HK-2 (cell line): ENCODE results near the gene SPRED3.
"Not testable (repeated sequence)": the region's sequence is repeated elsewhere in the genome, so short reads cannot be mapped to it uniquely, and the experiment has no call there.

Experiments used
- DNase-seq: peaks from one replicate; pipeline ENCODE4 v3.0.0-alpha.2; 2018; ENCODE audit not compliant: unreplicated experiment

The SPRED3 gene

DNA sequence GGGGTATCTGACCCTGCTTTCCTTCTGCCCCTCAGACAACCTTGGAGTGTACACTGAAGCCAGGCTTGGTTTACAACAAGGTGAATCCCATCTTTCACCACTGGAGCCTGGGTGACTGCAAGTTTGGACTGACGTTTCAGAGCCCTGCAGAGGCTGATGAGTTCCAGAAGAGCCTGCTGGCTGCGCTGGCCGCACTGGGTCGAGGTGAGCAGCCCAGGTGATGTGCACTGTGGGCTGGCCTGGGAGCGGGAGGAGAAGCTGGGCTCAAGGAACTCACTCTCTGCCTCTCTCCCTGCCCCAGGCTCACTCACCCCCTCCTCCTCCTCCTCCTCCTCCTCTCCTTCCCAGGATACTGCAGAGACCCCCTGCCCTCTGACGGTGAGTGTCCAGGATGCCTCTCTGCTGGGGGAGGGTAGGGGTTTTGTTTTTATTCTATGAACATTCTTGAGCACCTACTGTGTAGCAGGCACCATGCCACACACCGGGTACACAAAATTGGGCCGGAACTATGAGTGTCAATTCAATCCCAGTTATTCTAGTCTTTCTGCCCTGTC, 3.5 kb downstream of the SPRED3 start:
- no peak for DNase-seq

DNA sequence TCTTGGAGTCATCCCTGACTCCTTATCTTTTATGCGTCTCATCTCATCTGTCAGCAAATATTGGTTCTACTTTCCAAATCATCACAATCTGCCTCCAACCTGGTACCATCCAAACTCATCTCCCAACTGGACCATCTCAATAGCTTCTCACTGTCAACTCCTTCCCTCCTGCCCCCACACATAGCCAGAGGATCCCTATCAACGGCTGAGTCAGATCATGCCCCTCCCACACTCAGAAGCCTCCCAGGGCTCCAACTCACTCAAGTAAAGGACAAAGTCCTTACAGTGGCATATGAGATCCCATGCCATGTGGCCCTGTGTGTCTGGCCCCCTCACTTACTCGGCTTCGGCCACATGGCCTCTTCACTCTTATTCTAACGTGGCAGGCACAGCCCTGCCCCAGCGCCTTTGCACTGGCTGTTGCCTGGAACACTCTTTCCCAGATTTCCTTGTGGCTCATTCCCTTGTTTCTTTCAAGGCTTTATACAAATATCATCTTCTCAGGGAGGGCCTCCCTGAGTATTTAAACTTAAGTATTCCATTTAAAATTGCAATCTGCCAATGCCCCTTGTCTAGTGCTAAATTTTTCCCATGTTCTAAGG, 4.3 kb downstream of the SPRED3 start:
- DNase-seq = peak; percentile 33

DNA sequence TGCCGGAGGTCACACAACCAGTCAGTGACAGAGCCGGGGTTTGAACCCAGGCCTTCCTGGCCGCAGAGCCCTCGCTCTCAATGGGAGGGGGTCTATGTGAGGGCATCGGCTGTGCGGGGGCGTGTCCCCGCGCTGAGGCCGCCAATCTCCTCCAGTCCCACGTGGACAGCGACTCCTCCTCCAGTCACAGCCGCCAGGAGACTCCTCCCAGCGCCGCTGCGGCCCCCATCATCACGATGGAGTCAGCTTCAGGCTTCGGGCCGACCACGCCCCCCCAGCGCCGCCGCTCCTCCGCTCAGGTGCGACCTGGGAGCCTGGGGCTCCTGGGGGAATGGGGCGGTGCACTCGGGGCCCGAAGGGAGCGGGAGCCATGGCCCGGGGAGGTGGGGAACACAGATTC, 6.0 kb downstream of the SPRED3 start:
- no peak for DNase-seq

DNA sequence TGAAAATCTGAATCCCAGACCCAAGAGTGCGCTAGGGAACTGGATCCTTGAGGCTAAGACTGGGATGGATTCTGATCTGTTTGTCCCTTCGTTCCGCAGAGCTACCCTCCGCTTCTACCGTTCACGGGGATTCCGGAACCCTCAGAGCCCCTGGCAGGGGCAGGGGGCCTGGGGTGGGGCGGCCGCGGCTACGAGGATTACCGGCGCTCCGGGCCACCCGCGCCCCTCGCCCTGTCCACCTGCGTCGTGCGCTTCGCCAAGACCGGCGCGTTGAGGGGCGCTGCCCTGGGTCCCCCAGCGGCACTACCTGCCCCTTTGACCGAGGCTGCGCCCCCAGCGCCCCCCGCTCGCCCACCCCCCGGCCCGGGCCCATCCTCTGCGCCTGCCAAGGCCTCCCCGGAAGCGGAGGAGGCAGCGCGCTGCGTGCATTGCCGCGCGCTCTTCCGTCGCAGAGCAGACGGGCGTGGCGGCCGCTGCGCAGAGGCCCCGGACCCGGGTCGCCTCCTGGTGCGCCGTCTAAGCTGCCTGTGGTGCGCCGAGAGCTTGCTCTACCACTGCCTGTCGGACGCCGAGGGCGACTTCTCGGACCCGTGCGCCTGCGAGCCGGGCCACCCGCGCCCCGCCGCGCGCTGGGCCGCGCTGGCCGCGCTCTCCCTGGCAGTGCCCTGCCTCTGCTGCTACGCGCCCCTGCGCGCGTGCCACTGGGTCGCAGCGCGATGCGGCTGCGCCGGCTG, 7.1 kb downstream of the SPRED3 start:
- DNase-seq = no peak

DNA sequence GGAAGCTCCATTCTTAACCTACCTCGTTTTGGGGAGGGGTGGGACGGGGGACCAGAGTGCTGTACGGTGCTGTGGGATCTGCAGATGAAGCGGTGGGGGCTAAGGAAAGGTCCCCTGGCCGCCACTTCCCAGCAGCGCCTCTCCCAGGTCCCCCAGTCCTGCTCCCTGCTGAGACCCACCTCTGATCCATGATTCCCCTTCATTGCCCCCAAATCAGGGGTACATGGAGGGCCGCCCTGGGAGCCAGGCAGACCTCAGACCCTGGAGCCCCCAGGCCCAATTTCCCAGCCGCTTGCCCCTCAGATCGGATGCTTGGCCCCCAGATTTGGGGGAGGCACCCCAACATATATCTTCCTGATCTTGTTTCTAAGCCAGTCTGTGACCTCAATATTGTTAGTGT, 10.6 kb downstream of the SPRED3 start:
- no peak for DNase-seq

DNA sequence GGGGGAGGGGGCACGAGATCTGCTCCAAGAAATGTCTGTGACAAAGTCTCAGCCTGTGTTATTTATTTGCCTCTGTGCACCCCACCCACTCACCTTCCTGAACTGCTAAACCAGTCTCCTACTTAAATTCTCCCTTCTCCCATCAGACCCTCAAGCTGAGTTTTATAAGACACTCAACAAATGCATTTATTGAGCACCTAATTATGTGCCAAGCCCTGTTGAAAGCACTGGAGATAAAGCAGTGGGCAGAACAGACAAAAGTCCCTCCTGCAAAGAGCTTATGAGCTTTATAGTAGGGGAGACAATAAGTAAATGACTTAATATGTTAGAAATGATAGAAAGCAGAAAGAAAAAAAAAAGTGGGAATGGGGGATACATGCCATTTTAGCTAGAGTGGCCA, 11.0 kb downstream of the SPRED3 start:
- no peak for DNase-seq

DNA sequence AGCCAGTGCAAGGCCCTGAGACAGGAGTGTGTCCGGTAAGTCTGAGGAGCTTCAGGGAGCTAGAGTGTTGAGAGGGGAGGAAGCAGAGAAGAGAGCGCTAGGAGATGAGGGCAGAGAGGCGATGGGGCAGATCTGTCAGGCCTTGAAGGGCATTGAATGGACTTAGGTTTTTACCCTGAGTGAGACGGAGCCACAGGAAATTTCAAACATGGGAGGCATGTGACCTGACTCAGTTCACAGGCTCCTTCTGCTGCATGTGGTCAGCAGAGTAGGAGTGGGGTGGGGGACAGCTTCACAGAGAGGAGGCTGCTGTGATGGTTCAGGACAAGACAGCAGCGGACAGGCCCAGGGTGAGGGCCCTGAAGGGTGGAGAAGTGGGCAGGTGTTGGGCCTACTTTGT, 11.9 kb downstream of the SPRED3 start:
- DNase-seq = no peak

DNA sequence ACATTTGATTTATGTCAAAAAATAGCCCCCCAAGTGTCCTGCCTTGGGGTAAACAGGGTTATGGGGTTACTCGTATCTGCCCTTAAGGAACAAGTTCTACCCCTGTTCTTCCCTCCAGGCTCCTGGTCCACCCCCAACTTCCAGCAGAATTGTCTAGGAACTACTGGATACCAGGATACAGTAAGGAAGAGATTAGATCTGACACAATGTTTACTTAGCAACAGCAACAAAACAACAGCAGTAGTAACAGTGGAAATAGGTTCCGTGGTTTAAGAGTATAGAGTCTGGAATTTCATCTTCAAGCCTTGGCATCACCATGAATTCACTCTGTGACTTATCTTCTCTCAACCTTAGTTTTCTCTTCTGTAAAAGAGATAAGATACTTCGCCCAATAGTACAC, 12.7 kb downstream of the SPRED3 start:
- DNase-seq = no peak

DNA sequence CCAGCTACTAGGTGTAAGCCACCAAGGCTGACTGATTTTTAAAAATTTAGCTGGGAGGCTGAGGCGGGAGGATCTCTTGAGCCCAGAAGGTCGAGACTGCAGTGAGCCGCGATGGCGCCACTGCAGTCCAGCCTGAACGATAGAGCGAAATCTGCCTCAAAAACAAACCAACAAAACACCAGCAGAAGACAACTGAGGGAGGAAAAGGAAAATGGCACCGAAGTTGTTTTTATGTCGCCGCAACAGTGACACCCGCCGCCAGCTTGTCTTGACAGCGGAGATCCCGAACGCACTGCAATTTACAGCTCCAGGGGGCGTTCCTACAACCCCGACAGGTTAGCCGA, 14.1 kb downstream of the SPRED3 start:
- DNase-seq = no peak

DNA sequence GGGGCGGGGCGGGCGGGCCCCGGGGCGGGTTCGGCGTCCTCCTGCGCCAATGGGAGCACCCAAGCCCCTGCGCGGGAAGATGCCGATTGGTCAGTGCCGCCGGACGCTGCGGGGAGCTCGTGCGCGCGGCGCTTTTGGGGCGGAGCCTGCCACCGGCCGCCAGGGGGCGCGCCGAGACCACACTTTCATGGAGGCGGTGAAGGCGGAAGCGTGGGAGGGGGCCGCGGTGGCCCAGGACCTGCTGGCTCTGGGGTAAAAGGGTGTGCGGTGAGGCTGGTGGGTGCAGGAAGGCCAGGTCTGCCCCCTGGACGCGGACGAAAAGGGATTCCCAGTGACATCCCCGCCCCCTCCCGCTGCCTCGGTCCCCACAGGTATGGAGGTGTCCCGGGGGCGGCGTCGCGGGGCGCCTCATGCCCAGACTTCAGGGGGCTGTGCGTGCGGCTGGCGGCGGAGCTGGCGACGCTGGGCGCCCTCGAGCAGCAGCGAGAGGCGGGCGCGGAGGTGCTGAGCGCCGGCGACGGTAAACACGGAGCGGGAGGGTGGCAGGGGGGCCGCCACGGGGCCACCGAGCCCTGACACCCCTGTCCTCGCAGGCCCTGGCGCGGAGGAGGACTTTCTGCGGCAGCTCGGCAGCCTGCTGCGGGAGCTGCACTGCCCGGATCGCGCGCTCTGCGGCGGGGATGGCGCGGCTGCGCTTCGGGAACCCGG, 14.6 kb downstream of the SPRED3 start, which contains the start of gene FAM98C:
TSS of gene FAM98C (plus strand) at position 127 of the 708 bp plus-strand sequence. CDS start at position 188, 61 bp downstream.
- DNase-seq = peak; percentile 99

DNA sequence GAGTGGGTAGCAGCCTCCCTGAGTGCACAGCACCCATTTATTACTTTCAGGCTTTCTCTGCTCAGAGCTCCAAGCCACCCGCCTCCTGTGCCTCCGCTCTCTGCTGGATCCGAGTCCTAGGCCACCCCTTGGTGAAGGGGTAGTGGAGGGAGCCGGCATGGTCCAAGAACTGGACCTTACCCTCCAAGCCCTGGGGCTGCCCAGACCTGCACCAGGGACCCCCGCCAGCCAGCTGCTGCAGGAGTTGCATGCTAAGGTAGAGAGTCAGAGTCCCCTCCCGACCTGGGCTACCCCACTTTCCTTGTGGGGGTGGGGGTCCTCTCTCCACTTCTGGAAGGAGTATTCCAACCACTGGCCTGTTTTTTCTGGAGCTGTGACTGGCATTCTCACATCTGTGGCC, 16.4 kb downstream of the SPRED3 start:
- DNase-seq = no peak

DNA sequence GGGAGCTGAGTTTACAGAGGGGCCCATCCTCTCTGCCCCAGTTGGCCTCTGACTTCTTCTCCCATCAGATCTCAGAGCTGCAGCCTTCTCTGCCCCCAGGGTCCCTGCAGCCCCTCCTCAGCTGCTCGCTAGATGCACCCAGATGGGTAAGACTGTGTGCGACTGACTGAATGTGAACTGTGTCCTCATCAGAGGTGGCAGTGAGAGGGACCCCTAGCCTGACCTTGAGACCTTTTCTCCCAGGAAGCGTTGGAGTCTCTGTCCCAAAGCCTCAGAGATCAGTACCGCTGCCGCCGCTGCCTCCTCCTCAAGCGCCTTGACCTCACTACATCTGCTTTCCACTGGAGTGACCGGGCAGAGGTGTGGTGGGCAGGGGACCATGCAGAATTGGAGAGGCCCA, 16.8 kb downstream of the SPRED3 start:
- DNase-seq = no peak

DNA sequence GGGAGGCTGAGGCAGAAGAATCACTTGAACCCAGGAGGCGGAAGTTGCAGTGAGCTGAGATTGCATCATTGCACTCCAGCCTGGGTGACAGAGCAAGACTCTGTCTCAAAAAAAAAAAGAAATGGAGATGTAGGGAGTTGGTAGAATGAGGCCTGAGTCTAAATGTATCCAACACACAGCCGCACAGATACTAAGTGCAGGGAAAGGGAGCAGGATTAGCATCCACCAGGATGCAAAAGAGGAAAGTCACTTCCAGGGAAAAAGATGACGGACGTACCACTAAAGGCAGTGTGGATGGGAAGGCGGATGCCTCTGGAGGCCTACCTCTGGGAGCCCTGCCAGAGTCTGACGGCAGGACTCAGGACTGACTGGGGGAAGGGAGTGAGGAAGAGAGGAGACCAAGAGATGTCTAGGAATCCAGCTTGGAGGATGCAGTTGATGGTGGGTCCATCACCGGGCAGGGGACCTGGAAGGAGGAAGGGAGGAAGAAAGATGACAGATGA, 21.2 kb downstream of the SPRED3 start:
- DNase-seq = no peak

DNA sequence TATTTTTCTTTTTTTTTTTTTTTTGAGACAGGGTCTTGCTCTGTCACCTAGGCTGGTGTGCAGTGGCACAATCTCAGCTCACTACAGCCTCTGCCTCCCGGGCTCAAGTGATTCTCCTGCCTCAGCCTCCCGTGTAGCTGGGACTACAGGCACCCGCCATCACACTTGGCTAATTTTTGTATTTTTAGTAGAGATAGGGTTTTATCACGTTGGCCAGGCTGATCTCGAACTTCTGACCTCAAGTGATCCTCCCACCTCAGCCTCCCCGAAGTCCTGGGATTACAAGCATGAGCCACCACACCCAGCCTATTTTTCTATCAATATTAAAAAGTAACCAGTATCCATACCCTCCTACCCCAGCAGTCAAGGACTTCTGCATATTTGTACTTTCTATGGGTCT, 21.9 kb downstream of the SPRED3 start:
- not testable (repeated sequence) for DNase-seq

DNA sequence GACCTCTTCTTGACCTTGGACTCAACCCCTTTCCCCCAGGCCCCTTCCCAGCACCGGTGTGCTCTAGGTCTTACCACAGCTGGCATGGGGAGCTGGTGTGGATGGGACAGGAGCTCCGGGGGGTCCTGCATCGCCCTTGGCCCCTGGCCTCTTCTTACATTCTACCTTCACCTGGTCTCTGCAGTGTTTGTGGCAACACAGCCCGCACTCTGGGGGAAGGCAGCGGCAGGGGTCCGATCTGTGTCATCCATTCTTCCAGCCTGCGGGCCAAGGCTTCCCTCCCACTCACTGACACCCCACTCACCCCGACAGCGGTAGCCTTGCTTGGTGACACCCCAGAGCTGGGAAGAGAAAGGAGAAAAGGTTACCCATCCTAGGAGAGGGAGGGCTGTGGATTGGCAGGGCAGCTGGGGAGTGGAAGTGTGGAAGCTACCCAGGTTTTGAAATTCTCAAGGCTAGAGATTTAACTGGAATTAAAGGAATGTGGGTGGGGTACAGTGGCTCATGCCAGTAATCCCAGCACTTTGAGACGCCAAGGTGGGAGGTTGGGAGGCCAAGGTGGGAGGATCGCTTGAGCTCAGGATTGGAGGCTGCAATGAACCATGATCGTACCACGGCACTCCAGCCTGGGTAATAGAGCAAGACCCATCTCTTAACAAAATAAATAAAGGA, 22.7 kb downstream of the SPRED3 start:
- no peak for DNase-seq

DNA sequence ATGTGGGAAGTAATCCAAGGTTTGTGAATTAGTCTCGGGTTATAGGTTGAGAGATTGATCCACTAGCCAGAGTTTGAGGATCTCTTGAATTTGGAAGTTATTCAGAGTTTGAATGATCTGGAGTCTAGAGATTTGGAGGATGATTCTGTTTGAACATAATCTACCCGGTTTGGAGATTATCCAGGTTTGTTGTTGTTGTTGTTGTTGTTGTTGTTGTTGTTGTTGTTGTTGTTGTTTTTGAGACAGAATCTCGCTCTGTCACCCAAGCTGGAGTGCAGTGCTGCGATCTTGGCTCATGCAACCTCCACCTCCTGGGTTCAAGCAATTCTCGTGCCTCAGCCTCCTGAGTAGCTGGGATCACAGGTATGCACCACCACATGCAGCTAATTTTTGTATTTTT, 23.4 kb downstream of the SPRED3 start:
- not testable (repeated sequence) for DNase-seq

DNA sequence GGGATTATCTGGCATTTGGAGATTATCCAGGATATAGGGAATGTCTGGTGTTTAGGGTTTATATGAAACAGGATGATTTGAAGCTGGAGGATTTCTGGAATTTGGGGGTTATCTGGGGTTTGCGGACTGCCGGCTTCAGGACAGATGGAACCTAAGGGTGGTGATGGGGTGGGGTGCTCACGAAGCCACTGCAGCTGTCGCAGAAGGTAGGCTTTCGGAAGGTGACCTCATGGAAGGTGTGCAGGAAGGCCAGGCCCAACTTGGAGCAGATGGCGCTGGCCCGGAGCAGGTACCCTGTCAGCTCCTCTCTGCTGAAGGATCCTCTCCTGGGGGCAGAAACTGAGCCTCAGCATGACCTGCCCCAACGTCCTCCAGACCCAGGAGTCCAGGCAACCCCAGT, 24.0 kb downstream of the SPRED3 start:
- DNase-seq = no peak

DNA sequence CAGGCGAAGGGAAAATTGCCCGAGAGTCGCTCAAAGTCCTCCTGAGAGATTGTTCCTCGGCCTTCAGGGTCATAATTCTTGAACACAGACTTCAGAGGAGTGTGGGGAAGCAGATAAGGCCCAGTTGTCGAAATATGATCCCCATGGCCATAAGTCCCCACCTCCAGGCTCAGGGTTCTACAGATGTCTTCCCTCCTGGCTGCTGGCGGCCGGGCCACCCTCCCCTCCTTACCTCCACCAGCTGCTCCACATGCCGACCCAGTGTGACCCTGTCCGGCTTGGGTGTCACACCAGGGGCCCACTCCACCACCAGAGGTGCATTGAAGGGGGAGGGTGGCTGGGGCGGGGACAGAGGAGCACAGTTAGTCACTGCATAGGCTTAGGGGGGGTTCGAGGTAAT, 24.5 kb downstream of the SPRED3 start:
- DNase-seq = no peak

DNA sequence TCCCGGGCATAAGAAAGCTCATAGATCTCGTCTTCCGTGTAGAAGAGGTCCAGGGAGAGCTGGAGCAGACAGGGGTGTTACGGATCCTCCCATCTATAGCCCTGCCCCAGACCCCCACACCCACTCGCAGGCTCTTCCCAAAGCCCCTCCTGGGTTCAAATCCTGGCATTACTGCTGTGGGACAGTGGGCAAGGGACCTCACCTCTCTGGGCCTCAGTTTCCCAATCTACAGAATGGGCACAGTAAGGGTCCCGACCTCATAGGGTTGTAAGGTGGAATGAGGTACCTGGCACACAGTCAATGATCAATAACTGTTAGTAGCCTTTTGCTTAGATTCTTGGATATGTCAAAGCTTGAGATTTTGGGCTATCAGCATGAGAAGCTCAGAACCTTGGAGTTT, 24.9 kb downstream of the SPRED3 start:
- no peak for DNase-seq

DNA sequence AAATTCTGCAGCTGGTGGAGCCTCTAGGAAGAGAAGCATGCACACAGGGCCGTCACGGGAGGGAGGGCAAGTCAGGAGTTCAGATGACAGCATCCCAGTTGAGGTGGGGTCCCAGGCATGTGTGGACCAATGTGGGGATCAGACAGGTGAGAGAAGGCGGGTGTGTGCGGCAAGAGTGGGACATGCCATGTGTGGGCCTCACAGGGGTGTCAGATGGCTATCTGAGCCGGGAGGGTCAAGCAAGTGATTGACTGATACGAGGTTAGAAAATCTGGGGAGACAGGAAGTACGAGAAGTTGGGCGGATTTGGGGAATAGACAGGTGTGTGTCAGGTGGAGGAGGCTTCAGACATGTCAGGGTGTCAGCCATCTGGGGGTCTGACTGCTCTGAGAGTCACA, 28.6 kb downstream of the SPRED3 start:
- DNase-seq = no peak

DNA sequence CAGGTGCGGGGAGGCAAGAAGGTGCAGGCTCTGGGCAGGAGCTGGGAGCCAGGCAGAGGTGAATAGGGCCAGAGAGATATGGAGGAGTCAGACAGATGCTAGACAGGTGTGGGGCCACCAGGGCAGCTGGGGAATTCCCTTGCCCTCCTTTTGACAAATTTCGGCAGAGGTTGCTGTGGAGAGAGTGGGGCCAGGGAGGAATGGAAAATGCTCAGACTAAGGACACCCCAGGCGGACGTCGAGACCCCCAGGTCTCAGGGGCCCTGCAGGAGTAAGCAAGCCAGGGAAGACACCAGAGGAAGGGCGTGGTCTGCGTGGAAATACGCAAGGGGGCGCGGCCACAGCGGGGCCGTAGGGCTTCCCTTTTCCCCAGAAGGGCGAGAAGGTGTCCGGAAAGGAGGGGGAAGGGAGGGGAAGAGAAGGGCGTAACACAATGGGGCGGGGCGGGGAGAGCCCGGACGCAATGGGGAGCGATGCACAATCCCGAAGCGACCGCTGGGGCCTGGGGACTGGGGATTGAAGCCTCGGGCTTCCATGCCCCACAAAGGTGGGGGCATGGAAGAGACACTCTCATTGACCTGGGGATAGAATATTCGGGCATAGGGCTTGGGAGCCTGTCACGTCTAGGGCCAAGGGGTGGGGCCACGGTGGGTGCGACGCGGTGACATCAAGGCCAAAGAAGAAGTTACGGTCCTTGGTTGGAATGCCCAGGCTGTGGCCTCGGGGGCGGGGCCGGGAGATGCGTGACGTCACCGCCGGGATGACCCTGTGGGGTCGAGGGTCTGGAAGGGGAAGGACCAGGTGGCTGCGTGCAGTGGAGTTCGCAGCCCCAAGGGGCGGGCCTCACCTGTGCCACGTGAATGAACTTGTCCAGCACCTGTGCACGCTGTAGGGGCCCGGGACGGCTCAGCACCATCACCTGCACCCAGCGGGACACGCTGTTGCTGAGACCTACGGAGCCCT, 29.3 kb downstream of the SPRED3 start:
- no peak for DNase-seq
